OCI-LY7 (cell line): Measurements from ENCODE around the gene RNF224. TPM values are rescaled to one million over a fixed set of nuclear protein-coding genes. Genes with fewer than 3 reads are reported as not detected.
A peak's percentile ranks its signal among the peaks of the same experiment; 100 is the strongest.

Experiments
- BruUV-seq: library from RNA; stranded (reverse); fragments of 400-500 nt; replicated peaks from 2 replicates; lab custom pipeline; 2021; lab: Mats Ljungman, UMichigan
- CTCF ChIA-PET: fragments of 300-600 bp; sonication (Branson Sonifier 250); formaldehyde crosslinking; loops from one replicate; lab custom pipeline; 2022; ENCODE audit warnings: antibody characterized with exemption; ENCODE audit not compliant: unreplicated experiment; lab: Charles Lee
- POLR2A ChIA-PET: fragments of 300-600 bp; sonication (Branson Sonifier 250); formaldehyde crosslinking; loops from one replicate; lab custom pipeline; 2022; ENCODE audit warnings: antibody characterized with exemption; lab: Charles Lee
- DNase-seq: peaks from one replicate; pipeline ENCODE4 v3.0.0-alpha.2; 2015; ENCODE audit warnings: low spot score
- H2AFZ ChIP-seq: fragments of 200-600 bp; sonication (generic), shearing (Covaris generic); 2 replicates; pipeline ENCODE4 v1.6.1; 2014; ENCODE audit warnings: mild to moderate bottlenecking, antibody characterized with exemption, low read length, moderate library complexity
- H3K27ac ChIP-seq: fragments of 200-600 bp; sonication (generic); 2 replicates; pipeline ENCODE4 v1.5.1; 2014; ENCODE audit warnings: mixed run types, low read depth, mild to moderate bottlenecking, moderate library complexity, low read length, inconsistent platforms; ENCODE audit not compliant: poor library complexity, severe bottlenecking
- H3K36me3 ChIP-seq: fragments of 200-600 bp; sonication (generic); 2 replicates; pipeline ENCODE4 v1.6.1; 2014; ENCODE audit warnings: mild to moderate bottlenecking, antibody characterized with exemption, low read length, moderate library complexity, mixed read lengths; ENCODE audit not compliant: insufficient read depth
- H3K4me1 ChIP-seq: fragments of 200-600 bp; sonication (generic); 2 replicates; pipeline ENCODE4 v1.5.1; 2014; ENCODE audit warnings: mild to moderate bottlenecking, low read length; ENCODE audit not compliant: insufficient read depth, poor library complexity, severe bottlenecking
- H3K4me2 ChIP-seq: fragments of 200-600 bp; sonication (generic); 2 replicates; pipeline ENCODE4 v1.6.1; 2014; ENCODE audit warnings: mild to moderate bottlenecking, low read length
- H3K4me3 ChIP-seq: fragments of 200-600 bp; sonication (generic); 2 replicates; pipeline ENCODE4 v1.5.1; 2014; ENCODE audit warnings: mild to moderate bottlenecking, low read depth, low read length; ENCODE audit not compliant: poor library complexity, severe bottlenecking
- H3K79me2 ChIP-seq: fragments of 200-600 bp; sonication (generic); 2 replicates; pipeline ENCODE4 v1.6.1; 2016; ENCODE audit warnings: low read depth, mild to moderate bottlenecking, low read length, moderate library complexity, mixed read lengths; ENCODE audit not compliant: insufficient read depth
- H3K9me2 ChIP-seq: fragments of 200-600 bp; sonication (generic); 2 replicates; pipeline ENCODE4 v1.6.1; 2016; ENCODE audit warnings: mild to moderate bottlenecking, low read length, mixed read lengths; ENCODE audit not compliant: insufficient read depth
- H3K9me3 ChIP-seq: fragments of 200-600 bp; sonication (generic); 2 replicates; pipeline ENCODE4 v1.6.1; 2014; ENCODE audit warnings: mild to moderate bottlenecking, mixed run types, low read length, mixed read lengths
- H4K20me1 ChIP-seq: fragments of 200-600 bp; sonication (generic); 2 replicates; pipeline ENCODE4 v1.6.1; 2014; ENCODE audit warnings: mild to moderate bottlenecking, antibody characterized with exemption, low read length, moderate library complexity, mixed read lengths; ENCODE audit not compliant: insufficient read depth
- CTCF ChIP-seq: fragments of 200-600 bp; sonication (generic); conservative IDR thresholded peaks from 2 replicates; pipeline ENCODE4 v1.5.1; 2014; ENCODE audit warnings: mild to moderate bottlenecking, antibody characterized with exemption, low read length, moderate library complexity, mixed read lengths
- EZH2phosphoT487 ChIP-seq: fragments of 200-600 bp; sonication (generic); IDR thresholded peaks from 2 replicates; pipeline ENCODE4 v1.6.1; 2018; ENCODE audit warnings: low read depth, borderline replicate concordance, mild to moderate bottlenecking, mixed run types, antibody characterized with exemption, low read length, moderate library complexity, mixed read lengths
- intact Hi-C: fragments of 100-400 bp; cut with micrococcal nuclease; formaldehyde crosslinking; loops from one replicate; pipeline ENCODE4 v1.10.0; 2022; ENCODE audit not compliant: unreplicated experiment
- total RNA-seq, 2 experiments: library from RNA; depleted of rRNA in 1 of 2; stranded (reverse); fragments of >200 nt in 1 of 2; shearing (Covaris generic) in 1 of 2; gene quantifications; 2 replicates each; pipeline ENCODE4 v1.2.3, GENCODE V29; 2014 to 2022

RNF224 gene
- total RNA-seq, 2 experiments from 2014 or later = 0.13 to 0.30 TPM

- intact Hi-C loops = loop anchor here (1.0 to 2.0 kb wide), 2 partner anchors 9 to 37 kb away; partner anchors contain the start of gene TUBB4B
- TF ChIP-seq EZH2phosphoT487 (no peak), CTCF (peak; percentile 42; the same call in 1 of the 2 replicates)
- H2AFZ ChIP-seq = no peak within 1 kb of the TSS
- peaks cover 71% of the 10 kb centered on the region for H3K4me1 ChIP-seq
- no peaks in the 10 kb centered on the region for H3K9me3 ChIP-seq
- no TSS peak for BruUV-seq
- H3K9me2 ChIP-seq = no peaks in the 10 kb centered on the region
- H3K4me2 ChIP-seq = peak within 1 kb of the TSS; percentile 81
- ChIA-PET CTCF (interaction anchor here (0.8 kb wide), 1 partner anchor 10 kb away, joined by 7 read pairs; no protein-coding TSS in a partner anchor), POLR2A (interaction anchor here (0.9 to 1.5 kb wide), 3 partner anchors 9 to 43 kb away, joined by 3 to 4 read pairs (median 3); no protein-coding TSS in a partner anchor)
- DNase-seq = peak; percentile 90
- H4K20me1 ChIP-seq = no peaks in the 10 kb centered on the region
- no peaks in the 10 kb centered on the region for H3K79me2 ChIP-seq
- peak within 1 kb of the TSS; percentile 77 for H3K27ac ChIP-seq
- peak within 1 kb of the TSS; percentile 69 for H3K4me3 ChIP-seq
- H3K36me3 ChIP-seq = peaks cover 11% of the 10 kb centered on the region; the same call in 1 of the 2 replicates
Measured at GRCh38 chr9:137277329-137278041, 50.2 kb downstream of the RNF224 start, which contains the start of gene TOR4A. TSS of gene TOR4A (plus strand) at chr9:137277726. CDS start at chr9:137278690, 964 bp downstream.

GRCh38 chr9:137278061-137278701, 50.9 kb downstream of the RNF224 start:
- Histone ChIP-seq H3K9me3 (no peaks in the 10 kb centered on the region), H3K4me1 (peaks cover 77% of the 10 kb centered on the region), H3K4me3 (peak overlapping the region; percentile 69), H3K27ac (peak overlapping the region; percentile 77), H4K20me1 (no peaks in the 10 kb centered on the region), H3K4me2 (peak overlapping the region; percentile 81), H3K36me3 (peaks cover 5% of the 10 kb centered on the region; the same call in 1 of the 2 replicates), H3K9me2 (no peaks in the 10 kb centered on the region), H2AFZ (no peak overlapping the region), H3K79me2 (no peaks in the 10 kb centered on the region)
- ChIA-PET POLR2A (interaction anchor here (0.9 to 1.5 kb wide), 3 partner anchors 9 to 42 kb away, joined by 3 to 4 read pairs (median 3); no protein-coding TSS in a partner anchor), CTCF (no interaction called here)
- intact Hi-C loops = no loop called here
- BruUV-seq = no TSS peak
- peak; percentile 68 for DNase-seq
- TF ChIP-seq EZH2phosphoT487 = no peak
- TF ChIP-seq CTCF = no peak

Other genes starting within 250 kb of the RNF224 start
Only the 30 nearest of the 32 such genes appear.
- gene PAXX, start 235.1 kb upstream of the RNF224 start, total RNA-seq (2014; rRNA removed; shearing (Covaris generic)) = 63.5 and 66.5 TPM in 2 replicates
- 45.7 and 46.3 TPM in 2 replicates for gene PAXX, start 235.1 kb upstream of the RNF224 start, total RNA-seq (2022)
- not detected in 2 replicates for gene CLIC3, start 230.9 kb upstream of the RNF224 start, total RNA-seq (2014; rRNA removed; shearing (Covaris generic))
- not detected in 2 replicates for gene CLIC3, start 230.9 kb upstream of the RNF224 start, total RNA-seq (2022)
- 2.4 and 4.1 TPM in 2 replicates for gene ABCA2, start 199.3 kb upstream of the RNF224 start, total RNA-seq (2014; rRNA removed; shearing (Covaris generic))
- gene ABCA2, start 199.3 kb upstream of the RNF224 start, total RNA-seq (2022) = 8.3 and 10.6 TPM in 2 replicates
- gene FUT7, start 195.4 kb upstream of the RNF224 start, total RNA-seq (2014; rRNA removed; shearing (Covaris generic)) = not detected in 2 replicates
- 0.21 TPM in 1 of 2 replicates, not detected in the other for gene FUT7, start 195.4 kb upstream of the RNF224 start, total RNA-seq (2022)
- 0.21 and 0.32 TPM in 2 replicates for gene NPDC1, start 181.3 kb upstream of the RNF224 start, total RNA-seq (2014; rRNA removed; shearing (Covaris generic))
- 0.38 and 0.39 TPM in 2 replicates for gene NPDC1, start 181.3 kb upstream of the RNF224 start, total RNA-seq (2022)
- gene ENTPD2, start 173.4 kb upstream of the RNF224 start, total RNA-seq (2014; rRNA removed; shearing (Covaris generic)) = 0.16 TPM in 1 of 2 replicates, not detected in the other
- not detected in 2 replicates for gene ENTPD2, start 173.4 kb upstream of the RNF224 start, total RNA-seq (2022)
- gene SAPCD2, start 156.9 kb upstream of the RNF224 start, total RNA-seq (2014; rRNA removed; shearing (Covaris generic)) = 65.9 and 74.0 TPM in 2 replicates
- 51.4 and 57.2 TPM in 2 replicates for gene SAPCD2, start 156.9 kb upstream of the RNF224 start, total RNA-seq (2022)
- gene UAP1L1, start 150.0 kb upstream of the RNF224 start, total RNA-seq (2014; rRNA removed; shearing (Covaris generic)) = 5.3 and 5.7 TPM in 2 replicates
- gene UAP1L1, start 150.0 kb upstream of the RNF224 start, total RNA-seq (2022) = 12.3 and 16.7 TPM in 2 replicates
- 22.5 and 32.7 TPM in 2 replicates for gene MAN1B1, start 140.5 kb upstream of the RNF224 start, total RNA-seq (2014; rRNA removed; shearing (Covaris generic))
- gene MAN1B1, start 140.5 kb upstream of the RNF224 start, total RNA-seq (2022) = 38.8 and 43.4 TPM in 2 replicates
- gene DPP7, start 112.8 kb upstream of the RNF224 start, total RNA-seq (2014; rRNA removed; shearing (Covaris generic)) = 173 and 182 TPM in 2 replicates
- gene DPP7, start 112.8 kb upstream of the RNF224 start, total RNA-seq (2022) = 154 TPM in 2 replicates
- 0.06 TPM in 1 of 2 replicates, not detected in the other for gene GRIN1, start 88.3 kb upstream of the RNF224 start, total RNA-seq (2014; rRNA removed; shearing (Covaris generic))
- 0.15 and 0.55 TPM in 2 replicates for gene GRIN1, start 88.3 kb upstream of the RNF224 start, total RNA-seq (2022)
- 0.21 TPM in 1 of 2 replicates, not detected in the other for gene LRRC26, start 57.5 kb upstream of the RNF224 start, total RNA-seq (2014; rRNA removed; shearing (Covaris generic))
- not detected in 2 replicates for gene LRRC26, start 57.5 kb upstream of the RNF224 start, total RNA-seq (2022)
- gene TMEM210, start 55.4 kb upstream of the RNF224 start, total RNA-seq (2014; rRNA removed; shearing (Covaris generic)) = not detected in 2 replicates
- not detected in 2 replicates for gene TMEM210, start 55.4 kb upstream of the RNF224 start, total RNA-seq (2022)
- 34.8 and 38.6 TPM in 2 replicates for gene ANAPC2, start 38.9 kb upstream of the RNF224 start, total RNA-seq (2014; rRNA removed; shearing (Covaris generic))
- 89.6 and 90.4 TPM in 2 replicates for gene ANAPC2, start 38.9 kb upstream of the RNF224 start, total RNA-seq (2022)
- 111 and 130 TPM in 2 replicates for gene SSNA1, start 38.8 kb upstream of the RNF224 start, total RNA-seq (2014; rRNA removed; shearing (Covaris generic))
- 71.0 and 75.1 TPM in 2 replicates for gene SSNA1, start 38.8 kb upstream of the RNF224 start, total RNA-seq (2022)
- gene TPRN, start 26.8 kb upstream of the RNF224 start, total RNA-seq (2014; rRNA removed; shearing (Covaris generic)) = 9.0 and 10.3 TPM in 2 replicates
- 15.3 and 15.9 TPM in 2 replicates for gene TPRN, start 26.8 kb upstream of the RNF224 start, total RNA-seq (2022)
- 55.1 and 58.2 TPM in 2 replicates for gene TMEM203, start 21.9 kb upstream of the RNF224 start, total RNA-seq (2014; rRNA removed; shearing (Covaris generic))
- 39.0 and 42.9 TPM in 2 replicates for gene TMEM203, start 21.9 kb upstream of the RNF224 start, total RNA-seq (2022)
- gene NDOR1, start 21.8 kb upstream of the RNF224 start, total RNA-seq (2014; rRNA removed; shearing (Covaris generic)) = 30.4 and 35.9 TPM in 2 replicates
- gene NDOR1, start 21.8 kb upstream of the RNF224 start, total RNA-seq (2022) = 61.3 and 61.9 TPM in 2 replicates
- 0.47 and 0.82 TPM in 2 replicates for gene RNF208, start 5.3 kb upstream of the RNF224 start, total RNA-seq (2014; rRNA removed; shearing (Covaris generic))
- 4.4 and 5.5 TPM in 2 replicates for gene RNF208, start 5.3 kb upstream of the RNF224 start, total RNA-seq (2022)
- 1.1 and 1.7 TPM in 2 replicates for gene CYSRT1, start 2.3 kb upstream of the RNF224 start, total RNA-seq (2014; rRNA removed; shearing (Covaris generic))
- gene CYSRT1, start 2.3 kb upstream of the RNF224 start, total RNA-seq (2022) = 2.9 and 3.7 TPM in 2 replicates
- 0.15 TPM in 1 of 2 replicates, not detected in the other for gene SLC34A3, start 3.4 kb downstream of the RNF224 start, total RNA-seq (2014; rRNA removed; shearing (Covaris generic))
- not detected in 2 replicates for gene SLC34A3, start 3.4 kb downstream of the RNF224 start, total RNA-seq (2022)
- gene TUBB4B, start 13.8 kb downstream of the RNF224 start, total RNA-seq (2014; rRNA removed; shearing (Covaris generic)) = 376 and 417 TPM in 2 replicates
- 402 and 443 TPM in 2 replicates for gene TUBB4B, start 13.8 kb downstream of the RNF224 start, total RNA-seq (2022)
- gene STPG3, start 23.8 kb downstream of the RNF224 start, total RNA-seq (2014; rRNA removed; shearing (Covaris generic)) = 0.73 TPM in 1 of 2 replicates, not detected in the other
- 1.7 and 2.7 TPM in 2 replicates for gene STPG3, start 23.8 kb downstream of the RNF224 start, total RNA-seq (2022)
- 59.5 and 62.6 TPM in 2 replicates for gene NELFB, start 27.8 kb downstream of the RNF224 start, total RNA-seq (2014; rRNA removed; shearing (Covaris generic))
- 74.8 and 76.1 TPM in 2 replicates for gene NELFB, start 27.8 kb downstream of the RNF224 start, total RNA-seq (2022)
- gene TOR4A, start 50.2 kb downstream of the RNF224 start, total RNA-seq (2014; rRNA removed; shearing (Covaris generic)) = 11.6 and 11.7 TPM in 2 replicates
- 19.7 and 22.3 TPM in 2 replicates for gene TOR4A, start 50.2 kb downstream of the RNF224 start, total RNA-seq (2022)
- gene NRARP, start 74.8 kb downstream of the RNF224 start, total RNA-seq (2014; rRNA removed; shearing (Covaris generic)) = 6.9 TPM in 2 replicates
- 6.4 and 8.9 TPM in 2 replicates for gene NRARP, start 74.8 kb downstream of the RNF224 start, total RNA-seq (2022)
- 14.2 and 27.0 TPM in 2 replicates for gene EXD3, start 195.7 kb downstream of the RNF224 start, total RNA-seq (2014; rRNA removed; shearing (Covaris generic))
- gene EXD3, start 195.7 kb downstream of the RNF224 start, total RNA-seq (2022) = 20.8 and 27.0 TPM in 2 replicates
- gene NOXA1, start 195.9 kb downstream of the RNF224 start, total RNA-seq (2014; rRNA removed; shearing (Covaris generic)) = not detected in 2 replicates
- gene NOXA1, start 195.9 kb downstream of the RNF224 start, total RNA-seq (2022) = not detected in 2 replicates
- not detected in 2 replicates for gene ENTPD8, start 213.9 kb downstream of the RNF224 start, total RNA-seq (2014; rRNA removed; shearing (Covaris generic))
- not detected in 2 replicates for gene ENTPD8, start 213.9 kb downstream of the RNF224 start, total RNA-seq (2022)
- gene NSMF, start 231.8 kb downstream of the RNF224 start, total RNA-seq (2014; rRNA removed; shearing (Covaris generic)) = 15.8 and 20.3 TPM in 2 replicates
- 29.0 and 29.8 TPM in 2 replicates for gene NSMF, start 231.8 kb downstream of the RNF224 start, total RNA-seq (2022)